Measurements from ENCODE around the gene ABHD15. TPM values are rescaled to one million over a fixed set of nuclear protein-coding genes. Genes with fewer than 3 reads are reported as not detected.
A peak's percentile ranks its signal among the peaks of the same experiment; 100 is the strongest.

The ABHD15 gene, protein sequence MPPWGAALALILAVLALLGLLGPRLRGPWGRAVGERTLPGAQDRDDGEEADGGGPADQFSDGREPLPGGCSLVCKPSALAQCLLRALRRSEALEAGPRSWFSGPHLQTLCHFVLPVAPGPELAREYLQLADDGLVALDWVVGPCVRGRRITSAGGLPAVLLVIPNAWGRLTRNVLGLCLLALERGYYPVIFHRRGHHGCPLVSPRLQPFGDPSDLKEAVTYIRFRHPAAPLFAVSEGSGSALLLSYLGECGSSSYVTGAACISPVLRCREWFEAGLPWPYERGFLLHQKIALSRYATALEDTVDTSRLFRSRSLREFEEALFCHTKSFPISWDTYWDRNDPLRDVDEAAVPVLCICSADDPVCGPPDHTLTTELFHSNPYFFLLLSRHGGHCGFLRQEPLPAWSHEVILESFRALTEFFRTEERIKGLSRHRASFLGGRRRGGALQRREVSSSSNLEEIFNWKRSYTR
- 0.78 TPM for total RNA-seq

DNA sequence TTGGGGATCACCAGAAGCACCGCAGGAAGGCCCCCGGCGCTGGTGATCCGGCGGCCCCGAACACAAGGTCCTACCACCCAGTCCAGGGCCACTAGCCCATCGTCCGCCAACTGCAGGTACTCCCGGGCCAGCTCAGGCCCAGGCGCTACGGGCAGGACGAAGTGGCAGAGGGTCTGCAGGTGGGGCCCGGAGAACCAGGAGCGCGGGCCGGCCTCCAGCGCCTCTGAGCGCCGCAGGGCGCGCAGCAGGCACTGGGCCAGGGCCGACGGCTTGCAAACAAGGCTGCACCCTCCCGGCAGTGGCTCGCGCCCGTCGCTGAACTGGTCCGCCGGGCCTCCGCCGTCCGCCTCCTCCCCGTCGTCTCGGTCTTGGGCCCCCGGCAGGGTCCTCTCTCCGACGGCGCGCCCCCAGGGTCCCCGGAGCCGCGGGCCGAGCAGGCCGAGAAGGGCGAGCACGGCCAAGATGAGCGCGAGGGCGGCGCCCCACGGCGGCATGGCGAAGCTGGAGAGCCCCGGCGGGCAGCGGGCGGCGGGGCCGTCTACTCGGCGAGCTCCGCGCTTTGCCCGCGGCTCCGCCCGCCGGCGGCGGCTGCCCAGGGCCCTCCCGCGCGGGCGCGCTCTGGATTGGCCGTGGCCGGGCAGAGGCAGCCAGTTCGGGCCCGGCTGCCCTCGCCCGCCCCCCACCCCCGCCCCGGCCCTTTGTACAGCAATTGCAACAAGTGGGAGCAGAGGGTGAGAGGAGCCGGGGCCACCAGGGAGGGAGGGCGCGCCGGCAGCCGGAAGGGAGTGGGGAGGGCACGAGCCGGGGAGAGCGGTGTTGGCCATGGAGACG, at the start of gene ABHD15:
TSS of gene ABHD15 (minus strand) at position 565 of the 831 bp plus-strand sequence. CDS start at position 494, 71 bp downstream.
- no peak for DNase-seq

DNA sequence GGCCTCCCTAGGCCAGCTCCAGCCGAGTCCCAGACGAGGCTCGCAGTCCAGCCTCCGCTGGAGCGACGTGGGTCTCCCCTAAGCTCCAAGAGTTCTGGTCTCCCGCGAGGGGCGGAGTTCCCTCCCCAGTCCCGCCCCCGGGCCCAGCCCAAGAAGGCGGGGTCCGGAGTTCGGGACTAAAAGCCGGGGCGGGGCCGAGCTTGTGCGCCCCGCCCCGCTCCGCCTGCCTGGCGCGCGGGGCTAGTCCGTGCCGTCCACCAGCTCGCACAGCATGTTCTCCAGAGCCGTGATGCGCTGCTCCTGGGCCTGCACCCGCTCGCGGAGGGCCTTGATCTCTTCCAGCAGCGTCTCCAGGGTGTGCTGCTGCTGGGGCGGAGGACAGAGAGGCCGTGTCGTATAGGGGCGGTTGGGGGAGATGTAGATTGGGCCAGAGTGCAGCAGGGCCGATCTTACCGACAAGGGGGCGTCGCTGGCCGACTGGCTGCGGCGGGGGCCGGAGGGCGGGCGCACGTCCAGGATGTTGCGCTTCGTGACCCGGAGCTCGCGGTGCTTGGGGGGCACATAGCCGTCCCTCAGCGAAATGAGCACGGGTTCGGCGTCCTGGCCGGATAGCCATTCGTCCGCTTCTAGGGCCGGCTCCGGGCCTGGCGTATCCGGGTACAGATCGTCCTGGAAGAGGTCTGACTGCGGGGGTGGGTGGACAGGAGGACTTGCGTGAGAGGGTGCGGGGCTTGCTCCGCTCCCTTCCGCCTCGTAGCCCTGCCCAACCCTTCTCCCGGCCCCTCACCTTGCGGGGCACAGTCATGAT, 48.9 kb upstream of the ABHD15 start:
- peak; percentile 93 for DNase-seq

DNA sequence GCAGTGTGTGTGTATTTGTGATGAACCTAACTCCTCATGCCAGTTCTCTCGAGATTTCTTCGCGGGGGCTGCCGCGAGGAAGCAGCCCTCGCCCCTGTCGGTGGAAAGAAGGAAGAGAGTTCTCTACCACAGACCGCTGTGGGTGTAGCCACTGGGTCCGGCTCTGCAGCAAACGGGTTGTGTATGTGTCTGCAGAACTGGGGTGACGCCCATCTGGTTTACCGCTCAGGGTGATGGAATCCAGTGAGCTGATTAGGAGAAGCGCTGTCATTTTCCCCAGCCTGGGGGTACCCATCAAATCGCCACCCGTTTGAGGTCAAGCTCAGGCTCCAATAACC, 48.2 kb upstream of the ABHD15 start:
- DNase-seq: no peak

DNA sequence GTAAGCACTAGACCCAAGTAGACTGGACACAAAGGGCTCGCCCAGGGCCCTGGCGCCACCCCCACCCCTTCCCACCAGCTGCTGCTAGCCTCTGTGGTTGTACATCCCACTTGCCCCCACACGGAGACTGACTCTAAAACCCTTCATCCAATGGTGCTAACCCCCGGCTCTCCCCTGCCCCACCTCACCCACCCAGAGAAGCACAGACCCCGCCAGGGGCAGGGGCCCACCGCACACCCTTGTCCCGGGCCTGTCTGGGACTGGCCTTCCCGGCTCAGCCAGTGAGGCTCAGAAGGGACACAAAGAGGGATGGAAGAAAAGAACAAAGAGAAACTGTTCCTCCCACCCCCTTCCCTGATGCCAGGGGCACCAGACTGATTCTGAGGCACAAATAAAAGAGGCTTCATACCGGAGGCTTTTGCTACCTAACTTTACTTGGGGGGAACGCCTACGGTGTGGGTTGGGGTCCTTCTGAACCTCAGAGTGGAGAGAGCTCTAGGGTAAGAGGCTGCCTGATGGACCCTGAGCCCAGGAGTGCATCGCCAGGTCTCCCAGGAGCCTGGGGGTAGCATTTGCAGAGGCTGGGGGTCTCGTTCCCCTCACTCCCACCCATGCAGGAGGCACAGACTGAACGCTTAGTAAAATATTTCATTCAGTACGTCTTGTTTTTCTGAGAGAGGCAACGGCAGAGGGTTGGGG, 47.7 kb upstream of the ABHD15 start:
- DNase-seq: no peak

DNA sequence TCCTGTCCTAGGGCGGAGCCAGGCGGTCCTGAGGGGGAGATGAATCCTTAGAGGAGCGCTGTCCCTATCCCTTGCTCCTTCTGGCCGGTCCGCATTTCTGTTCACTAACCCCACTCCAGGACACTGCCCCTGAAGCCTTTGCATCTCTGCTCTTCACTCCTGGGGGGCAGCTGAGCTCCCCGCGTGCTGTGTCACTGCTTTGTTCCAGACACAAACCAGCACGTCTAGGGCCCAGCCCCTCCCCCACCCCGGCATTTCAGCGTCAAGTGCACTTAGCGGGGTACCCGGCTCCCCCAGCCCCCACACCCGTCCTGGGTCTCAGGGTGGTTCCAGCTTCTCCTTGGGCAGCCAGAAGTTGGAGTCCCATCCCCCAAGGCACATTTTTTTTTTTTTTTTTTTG, 47.0 kb upstream of the ABHD15 start:
- DNase-seq: no peak

DNA sequence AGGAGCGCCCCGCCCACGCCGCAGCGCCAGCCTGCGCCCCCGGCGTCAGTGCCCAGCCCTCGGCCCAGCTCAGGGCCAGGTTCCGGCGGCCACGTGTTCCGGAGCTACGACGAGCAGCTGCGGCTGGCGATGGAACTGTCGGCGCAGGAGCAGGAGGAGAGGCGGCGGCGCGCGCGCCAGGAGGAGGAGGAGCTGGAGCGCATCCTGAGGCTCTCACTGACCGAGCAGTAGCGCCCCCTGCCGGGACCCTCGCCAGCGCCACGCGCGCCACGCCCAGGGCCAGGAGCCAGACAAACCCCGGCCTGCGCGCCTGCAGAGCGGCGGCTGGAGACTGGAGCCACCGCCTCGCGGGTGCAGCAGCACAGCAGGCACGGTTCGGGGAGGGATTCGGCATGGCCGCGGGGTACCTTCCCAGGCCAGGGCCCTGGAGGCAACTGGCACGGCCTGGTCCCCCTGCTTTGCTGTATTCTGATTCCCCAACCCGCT, 46.6 kb upstream of the ABHD15 start:
- peak; percentile 81 for DNase-seq

DNA sequence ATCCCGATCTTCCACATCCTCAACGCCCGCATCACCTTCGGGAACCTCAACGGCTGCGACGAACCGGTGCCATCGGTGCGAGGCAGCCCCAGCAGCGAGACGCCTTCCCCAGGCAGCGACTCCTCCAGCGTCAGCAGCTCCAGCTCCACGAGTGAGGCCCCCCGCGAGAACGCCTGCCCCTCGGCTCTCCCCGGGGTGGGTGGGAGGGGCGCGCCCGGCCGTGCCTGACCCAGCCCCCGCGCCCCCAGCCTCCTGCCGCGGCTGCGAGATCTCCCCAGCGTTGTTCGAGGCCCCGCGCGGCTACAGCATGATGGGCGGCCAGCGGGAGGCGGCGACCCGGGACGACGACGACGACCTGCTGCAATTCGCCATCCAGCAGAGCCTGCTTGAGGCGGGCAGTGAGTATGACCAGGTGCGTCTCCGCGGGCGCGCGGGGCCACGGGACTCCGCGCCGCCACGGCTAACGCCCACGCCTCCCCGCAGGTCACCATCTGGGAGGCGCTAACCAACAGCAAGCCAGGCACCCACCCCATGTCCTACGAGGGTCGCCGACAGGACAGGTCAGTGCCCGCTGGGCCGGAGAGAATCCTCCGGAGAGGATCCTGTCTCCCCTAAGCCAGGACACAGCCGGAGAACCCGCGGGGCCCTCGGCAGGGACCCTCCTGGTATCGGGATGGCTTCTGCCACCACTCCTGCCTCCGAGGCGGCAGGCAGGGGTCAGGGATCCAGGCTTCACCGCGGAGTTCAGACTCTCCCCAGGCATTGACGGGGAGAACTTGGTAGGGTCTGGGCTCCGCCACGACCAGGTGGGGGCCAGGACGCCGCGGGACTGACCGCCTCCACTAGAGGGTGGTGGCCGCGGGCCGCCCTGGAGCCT, 45.8 kb upstream of the ABHD15 start:
- DNase-seq: no peak

DNA sequence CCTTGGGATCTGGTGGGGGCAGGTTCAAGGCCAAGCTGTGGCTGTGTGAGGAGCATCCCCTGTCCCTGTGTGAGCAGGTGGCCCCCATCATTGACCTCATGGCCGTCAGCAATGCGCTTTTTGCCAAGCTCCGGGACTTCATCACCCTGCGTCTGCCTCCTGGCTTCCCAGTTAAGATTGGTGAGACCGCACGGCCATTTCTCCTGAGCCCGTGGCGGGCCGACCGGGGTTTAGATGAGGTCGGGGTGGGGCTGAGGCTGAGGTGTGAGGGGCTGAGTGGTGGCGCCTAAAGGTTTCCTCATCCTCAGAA, 45.2 kb upstream of the ABHD15 start:
- no peak for DNase-seq

DNA sequence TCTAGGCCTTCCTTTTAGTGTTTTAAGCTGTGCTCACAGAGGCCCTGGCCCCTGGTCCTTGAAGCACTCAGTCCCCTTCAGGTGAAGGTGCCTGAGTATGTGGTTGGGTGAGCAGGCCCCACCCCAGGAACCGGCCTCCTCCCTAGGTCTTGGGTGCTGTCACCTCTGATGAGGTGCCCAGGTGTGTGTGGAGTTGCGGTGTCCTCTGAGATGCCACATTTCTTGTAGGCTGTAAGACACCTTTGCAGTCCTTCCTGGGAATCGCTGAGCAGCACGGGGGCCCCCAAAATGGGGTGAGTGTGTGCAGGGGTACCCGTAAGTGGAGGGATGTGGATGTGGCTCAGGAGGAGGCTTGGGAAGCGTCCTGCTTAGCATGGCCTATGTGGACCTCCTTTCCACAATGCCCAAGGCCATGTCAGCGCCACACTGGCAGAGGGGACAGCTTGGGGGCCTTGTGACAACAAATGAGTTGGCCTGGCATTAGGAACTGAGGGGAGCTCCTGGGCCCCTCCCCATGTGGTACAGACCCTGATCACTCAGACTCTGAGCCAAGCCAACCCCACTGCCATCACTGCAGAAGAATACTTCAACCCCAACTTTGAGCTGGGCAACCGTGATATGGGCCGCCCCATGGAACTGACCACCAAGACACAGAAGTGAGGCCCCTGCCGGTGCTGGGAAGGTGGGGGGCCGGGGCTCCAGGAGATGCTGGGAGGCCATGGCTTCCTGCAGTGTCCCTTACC, 44.7 kb upstream of the ABHD15 start:
- no peak for DNase-seq

DNA sequence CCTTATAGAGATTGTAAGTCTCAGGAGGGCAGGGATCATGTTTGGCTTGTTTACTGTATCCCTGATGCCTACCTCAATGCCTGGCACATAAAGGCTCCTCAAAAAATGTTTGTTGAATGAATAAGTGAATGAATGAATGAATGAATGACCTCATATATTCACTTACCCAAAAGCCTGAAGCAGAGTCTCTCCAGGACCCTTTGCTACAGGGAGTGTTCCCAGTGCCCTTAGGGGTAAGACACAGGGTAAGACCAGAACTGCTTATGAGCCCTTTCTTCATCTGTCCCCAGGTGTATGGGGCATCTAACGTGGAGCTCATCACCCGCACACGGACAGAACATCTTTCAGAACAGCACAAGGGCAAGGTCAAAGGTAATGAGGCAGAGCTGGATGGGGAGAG, 43.6 kb upstream of the ABHD15 start:
- DNase-seq: no peak

DNA sequence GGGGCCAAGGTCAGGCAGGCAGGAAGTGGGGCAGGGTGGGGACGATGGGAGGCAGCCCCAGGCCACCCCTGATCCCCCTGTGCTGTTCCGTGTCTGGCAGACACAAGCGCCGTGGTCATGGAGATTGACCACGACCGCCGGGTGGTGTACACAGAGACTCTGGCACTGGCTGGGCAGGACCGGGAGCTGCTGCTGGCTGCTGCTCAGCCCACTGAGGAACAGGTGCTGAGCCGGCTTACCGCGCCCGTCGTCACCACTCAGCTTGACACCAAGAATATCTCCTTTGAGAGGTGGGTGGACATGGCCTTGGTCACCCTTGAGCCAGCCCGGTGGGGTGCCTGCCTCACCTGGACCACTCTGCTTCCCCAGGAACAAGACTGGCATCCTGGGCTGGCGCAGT, 42.1 kb upstream of the ABHD15 start:
- DNase-seq: no peak

DNA sequence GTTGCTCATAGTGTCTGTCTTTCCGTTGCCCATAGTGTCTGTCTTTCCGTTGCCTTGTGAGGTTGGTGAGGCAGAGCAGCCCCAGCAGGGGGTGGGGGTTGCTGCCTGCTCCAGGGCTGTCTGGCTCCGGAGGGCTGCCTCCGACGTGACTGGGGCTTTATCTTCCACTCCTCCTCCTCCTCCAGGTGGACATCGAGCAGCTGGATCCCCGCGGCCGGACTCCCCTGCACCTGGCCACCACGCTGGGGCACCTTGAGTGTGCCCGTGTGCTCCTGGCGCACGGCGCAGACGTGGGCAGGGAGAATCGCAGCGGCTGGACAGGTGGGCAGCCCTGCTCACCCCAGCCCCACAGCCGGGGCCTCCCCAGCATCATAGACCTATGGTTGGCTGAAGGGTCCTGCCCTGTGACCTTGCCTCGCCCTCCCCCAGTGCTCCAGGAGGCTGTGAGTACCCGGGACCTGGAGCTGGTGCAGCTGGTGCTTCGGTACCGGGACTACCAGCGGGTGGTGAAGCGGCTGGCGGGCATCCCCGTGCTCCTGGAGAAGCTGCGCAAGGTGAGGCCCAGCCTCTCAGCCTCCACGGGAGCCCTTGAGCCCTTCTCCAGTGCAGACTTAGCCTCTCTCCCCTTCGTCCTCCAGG, 40.8 kb upstream of the ABHD15 start:
- no peak for DNase-seq

DNA sequence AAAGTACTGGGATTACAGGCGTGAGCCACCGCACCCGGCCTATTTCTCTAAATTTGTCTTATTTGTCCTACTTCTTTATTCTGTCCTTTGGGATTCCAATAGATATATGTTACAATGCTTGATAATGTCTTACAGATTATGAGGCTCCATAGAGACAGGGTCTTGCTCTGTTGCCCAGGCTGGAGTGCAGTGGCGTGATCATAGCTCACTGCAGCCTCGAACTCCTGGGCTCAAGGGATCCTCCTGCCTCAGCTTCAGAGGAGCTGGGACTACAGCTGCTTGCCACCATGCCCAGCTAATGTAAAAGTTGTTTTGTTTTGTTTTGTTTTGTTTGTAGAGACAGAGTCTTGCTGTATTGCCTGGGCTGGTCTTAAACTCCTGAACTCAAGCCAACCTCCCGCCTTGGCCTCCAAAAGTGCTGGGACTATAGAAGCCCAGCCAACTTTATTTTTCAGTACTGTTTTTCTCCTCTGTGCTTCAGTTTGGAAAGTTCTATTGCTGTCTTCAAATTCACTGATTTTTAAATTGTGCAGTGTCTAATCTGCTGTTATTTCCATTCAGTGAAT, 36.4 kb upstream of the ABHD15 start:
- DNase-seq: no peak

DNA sequence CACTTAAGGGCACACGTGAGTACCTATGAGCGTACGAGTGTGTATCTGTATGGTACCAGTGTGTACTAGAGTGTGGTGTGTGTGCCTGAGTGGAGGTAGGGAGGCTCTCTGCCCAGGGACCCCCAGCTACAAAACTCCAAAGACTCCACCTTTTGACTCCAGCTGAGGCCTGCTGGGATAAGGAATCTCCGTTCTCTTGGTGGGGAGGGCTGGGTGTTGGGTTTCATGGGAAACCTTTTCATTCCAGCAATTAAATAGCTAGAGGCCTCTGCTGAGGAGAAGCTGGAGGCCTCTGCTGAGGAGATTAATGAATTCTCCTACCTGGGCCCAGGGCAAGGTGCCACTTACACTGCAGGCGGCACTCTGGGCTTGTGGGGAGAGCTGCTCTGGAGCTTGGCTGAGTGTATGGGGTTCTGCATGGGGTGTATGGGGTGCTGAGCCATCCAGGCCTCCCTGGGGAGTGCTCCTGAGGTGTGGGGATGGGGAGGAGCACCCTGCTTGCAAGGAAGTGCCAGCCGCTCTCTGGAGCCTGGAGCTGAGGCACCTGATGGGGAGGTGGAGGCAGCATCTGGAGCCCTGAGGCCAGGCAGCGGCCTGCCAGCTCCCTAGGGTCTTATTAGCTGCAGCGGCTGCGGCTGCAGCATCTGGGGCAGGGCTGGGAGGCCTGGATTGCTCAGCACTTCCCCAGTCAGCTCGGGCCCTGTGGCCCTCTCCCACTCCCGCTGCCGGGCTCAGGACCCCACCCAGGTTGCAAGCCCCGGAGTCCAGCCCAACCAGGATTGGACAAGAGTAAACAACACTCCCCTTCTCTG, 30.7 kb upstream of the ABHD15 start:
- no peak for DNase-seq

DNA sequence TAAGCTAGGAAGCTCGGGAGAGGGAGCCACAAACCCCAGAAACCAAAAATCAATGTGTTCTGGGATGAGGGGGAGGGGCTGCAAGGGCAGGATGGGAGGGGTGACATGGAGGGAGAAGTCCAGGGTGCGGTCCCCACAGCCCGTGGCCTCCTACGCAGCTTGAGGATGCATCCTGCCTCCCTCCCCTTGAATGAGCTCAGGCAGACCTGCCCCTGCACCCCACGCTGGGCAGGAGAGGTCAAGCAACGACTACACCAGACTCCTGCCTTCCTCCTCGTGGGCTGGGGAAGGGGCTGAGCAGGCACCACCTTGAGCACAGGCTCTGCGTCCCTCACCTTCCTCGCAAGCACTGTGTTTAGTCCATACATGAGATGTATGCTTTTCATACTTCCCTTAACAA, 30.0 kb upstream of the ABHD15 start:
- no peak for DNase-seq

DNA sequence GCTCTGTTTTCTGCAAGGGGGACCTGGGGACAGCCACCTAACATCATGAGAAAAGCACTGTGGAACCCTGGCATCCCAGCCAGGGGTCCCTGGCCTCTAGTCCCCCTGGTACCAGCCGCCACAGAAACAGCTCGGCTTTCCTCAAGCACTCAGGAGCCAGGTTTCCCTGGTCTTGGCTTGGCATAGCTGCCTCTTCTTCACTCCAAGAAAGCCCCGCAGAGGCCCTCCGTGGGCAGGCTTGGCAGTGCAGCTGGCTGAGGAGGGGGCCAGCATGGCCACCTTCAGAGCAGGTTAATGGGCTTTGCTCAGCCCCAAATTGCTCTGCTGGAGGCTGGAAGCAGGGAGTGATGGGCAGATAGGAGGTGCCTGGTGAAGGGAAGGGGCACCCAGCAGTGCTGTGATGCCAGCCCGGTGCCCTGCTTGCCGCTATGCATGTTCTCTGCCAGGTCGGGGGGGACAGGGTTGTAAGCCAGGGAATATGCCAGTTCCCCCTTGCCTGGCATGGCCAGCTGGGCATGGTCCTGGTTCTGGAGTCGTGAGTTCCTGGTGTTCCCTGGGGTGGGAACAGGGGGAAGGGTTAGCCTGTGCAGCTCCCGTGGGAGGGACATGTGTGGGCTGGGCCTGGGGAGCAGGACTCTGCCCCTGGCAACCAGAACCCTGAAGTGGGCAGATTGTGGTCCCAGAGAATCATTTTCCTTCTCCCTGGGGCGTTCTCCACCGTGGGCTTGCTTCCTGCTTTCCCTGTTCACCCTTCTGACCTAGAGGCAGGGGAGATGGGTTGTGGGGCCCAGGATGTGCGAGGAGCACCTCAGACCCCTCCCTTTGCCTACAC, 29.3 kb upstream of the ABHD15 start:
- no peak for DNase-seq

DNA sequence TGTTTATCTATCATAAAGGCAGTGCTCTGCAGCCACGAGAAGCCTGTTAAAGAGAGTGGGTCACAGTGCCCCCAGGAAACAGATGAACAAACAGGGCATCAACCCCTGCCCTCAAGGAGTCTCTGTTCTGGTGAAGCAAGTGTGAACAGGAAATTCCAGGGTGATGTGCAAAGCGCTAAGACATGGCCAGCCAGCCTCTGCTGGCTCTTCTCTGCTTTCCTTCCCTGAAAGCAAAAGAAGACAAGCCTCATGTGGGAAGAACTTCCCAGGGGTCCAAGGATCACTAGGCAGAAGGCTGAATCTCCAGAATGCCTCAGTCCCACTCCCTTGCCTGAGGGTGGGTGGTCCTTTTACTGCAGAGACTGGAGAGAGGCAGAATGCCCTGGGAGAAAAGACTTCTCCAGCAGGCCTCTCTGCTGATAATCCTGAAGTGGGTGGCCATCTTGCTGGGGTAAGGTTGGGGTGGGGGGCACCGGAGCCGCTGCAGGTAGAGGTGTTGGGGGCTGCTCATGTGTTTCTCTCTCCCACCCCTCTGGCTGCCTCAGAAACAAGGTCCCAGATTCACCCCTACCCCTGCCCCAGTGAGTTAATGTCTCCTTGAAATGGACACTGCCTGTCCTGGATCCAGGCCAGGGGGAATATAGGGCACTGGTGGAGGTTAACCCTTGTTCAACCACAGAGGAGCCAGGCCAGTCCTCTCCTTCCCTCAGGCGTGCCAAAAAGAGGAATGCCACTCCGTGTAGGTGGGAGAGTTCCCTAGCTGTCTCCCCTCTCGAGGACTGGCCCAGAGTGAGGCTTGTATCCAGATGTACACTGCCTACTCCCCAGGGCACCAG, 28.5 kb upstream of the ABHD15 start:
- DNase-seq: no peak

Data from occipital lobe (tissue), 2 donors.